ENCODE measurements around the gene CLTCL1. TPM values are rescaled to one million over a fixed set of nuclear protein-coding genes. Genes with fewer than 3 reads are reported as not detected.
A peak's percentile ranks its signal among the peaks of the same experiment; 100 is the strongest.

CLTCL1 gene
- total and polyA plus RNA-seq, 2 experiments from 2014 or later, result 6.6 to 15.1 TPM

- TF ChIP-seq CTCF (conservative IDR thresholded peaks at IDR 0.05; ENCODE audit: low read depth in 2 of 2) (no peak), POLR2AphosphoS5 (IDR thresholded peaks at IDR 0.05; ENCODE audit: low read depth) (peak; percentile 31; the same call in 1 of the 2 replicates)
- Histone ChIP-seq H4K20me1 (replicated peaks; ENCODE audit: insufficient read depth) (peaks cover 7% of the 10 kb centered on the region), H3K9me2 (ENCODE audit: insufficient read depth) (no peaks in the 10 kb centered on the region), H3K36me3 (ENCODE audit: insufficient read depth) (no peaks in the 10 kb centered on the region), H3K79me2 (replicated peaks; ENCODE audit: insufficient read depth) (peaks cover 31% of the 10 kb centered on the region), H3K4me1 (ENCODE audit: insufficient read depth) (peaks cover 40% of the 10 kb centered on the region), H3K4me2 (peak overlapping the region; percentile 96), H3F3A (replicated peaks; ENCODE audit: low read depth) (peaks cover 33% of the 10 kb centered on the region), H3K27me3 (ENCODE audit: insufficient read depth) (no peaks in the 10 kb centered on the region), H3K4me3 (peak overlapping the region; percentile 62; the same call in 1 of the 2 replicates), H2AFZ (no peak overlapping the region), H3K27ac (ENCODE audit: low read depth) (peak overlapping the region; percentile 72; the same call in 1 of the 2 replicates)
- H3K9me3 Mint-ChIP-seq, result no peaks in the 10 kb centered on the region; the same call in 2 of the 3 replicates
- H3K4me1 Mint-ChIP-seq, result peaks cover 40% of the 10 kb centered on the region
- no peak for DNase-seq (ENCODE audit: low spot score)
- peaks cover 34% of the 10 kb centered on the region for H3K27me3 Mint-ChIP-seq (ENCODE audit: insufficient read depth, low read depth, poor library complexity)
- H3K4me3 Mint-ChIP-seq, result peak overlapping the region; percentile 76
- no peak for ATAC-seq
- H3K36me3 Mint-ChIP-seq (ENCODE audit: low read depth), result peaks cover 13% of the 10 kb centered on the region; the same call in 2 of the 3 replicates
- peak overlapping the region; percentile 59 for H3K27ac Mint-ChIP-seq
Observed at GRCh38 chr22:19176732-19177131, 114.8 kb downstream of the CLTCL1 start.

GRCh38 chr22:19176175-19176643 is 115.3 kb downstream of the CLTCL1 start:
- Histone ChIP-seq H3K4me1 (ENCODE audit: insufficient read depth) (peaks cover 40% of the 10 kb centered on the region), H3K4me2 (peak overlapping the region; percentile 96), H3K27ac (ENCODE audit: low read depth) (peak overlapping the region; percentile 72; the same call in 1 of the 2 replicates), H3K36me3 (ENCODE audit: insufficient read depth) (no peaks in the 10 kb centered on the region), H2AFZ (no peak overlapping the region), H4K20me1 (replicated peaks; ENCODE audit: insufficient read depth) (peaks cover 7% of the 10 kb centered on the region), H3F3A (replicated peaks; ENCODE audit: low read depth) (peaks cover 33% of the 10 kb centered on the region), H3K9me2 (ENCODE audit: insufficient read depth) (no peaks in the 10 kb centered on the region), H3K4me3 (peak overlapping the region; percentile 62; the same call in 1 of the 2 replicates), H3K79me2 (replicated peaks; ENCODE audit: insufficient read depth) (peaks cover 32% of the 10 kb centered on the region), H3K27me3 (ENCODE audit: insufficient read depth) (0 out of 2 replicates have a peak, but pooled peaks cover under 1% of the 10 kb centered on the region)
- ATAC-seq (no peak), DNase-seq (ENCODE audit: low spot score) (peak; percentile 60)
- Mint-ChIP-seq H3K4me1 (peaks cover 40% of the 10 kb centered on the region), H3K4me3 (peak overlapping the region; percentile 76), H3K36me3 (ENCODE audit: low read depth) (peaks cover 13% of the 10 kb centered on the region; the same call in 2 of the 3 replicates), H3K9me3 (no peaks in the 10 kb centered on the region; the same call in 2 of the 3 replicates), H3K27ac (peak overlapping the region; percentile 19), H3K27me3 (ENCODE audit: insufficient read depth, low read depth, poor library complexity) (peaks cover 38% of the 10 kb centered on the region)
- TF ChIP-seq EZH2 (IDR thresholded peaks at IDR 0.05; ENCODE audit: low read depth, unreplicated experiment) (no peak), ZNF462 (CRISPR knock-in tag; IDR thresholded peaks at IDR 0.05) (no peak), ETS1 (IDR thresholded peaks at IDR 0.05) (no peak), STAT1 (IDR thresholded peaks at IDR 0.05; ENCODE audit: unreplicated experiment) (no peak), ZNF331 (CRISPR knock-in tag; IDR thresholded peaks at IDR 0.05; ENCODE audit: low read depth) (no peak), POLR2AphosphoS5 (IDR thresholded peaks at IDR 0.05; ENCODE audit: low read depth) (no peak; the same call in 1 of the 2 replicates), CREB1 (CRISPR knock-in tag; IDR thresholded peaks at IDR 0.05; ENCODE audit: low read depth) (no peak), CTCF (conservative IDR thresholded peaks at IDR 0.05; ENCODE audit: low read depth in 2 of 2) (no peak), JUNB (IDR thresholded peaks at IDR 0.05; ENCODE audit: unreplicated experiment) (no peak)

Data from GM23338 (cell line).